Psoas muscle (tissue), 8 donors: Measurements from ENCODE around the gene KMT2A. TPM values are rescaled to one million over a fixed set of nuclear protein-coding genes. Genes with fewer than 3 reads are reported as not detected.

ENCODE experiments used
- ATAC-seq, 4 donors: fragments of 200-7000 bp; cut with Tn5 transposase; one replicate each; pipeline ENCODE4 v1.9.1; 2020; ENCODE audit warnings: moderate library complexity in 3 of 4, mild to moderate bottlenecking in 2 of 4
- DNase-seq, 2 donors: peaks; one replicate each; pipeline ENCODE4 v3.0.0-alpha.2; 2020
- H3K27ac ChIP-seq: fragments of 200-600 bp; one replicate; pipeline ENCODE4 v1.8.0; 2022
- H3K27me3 ChIP-seq, 3 donors: fragments of 200-600 bp in 1 of 3; one replicate each; pipeline versions ENCODE4 v1.6.1 to v1.8.0; 2013 to 2022; ENCODE audit warnings: low read length in 2 of 3, mild to moderate bottlenecking in 2 of 3, moderate library complexity in 1 of 3; ENCODE audit not compliant: insufficient read depth in 3 of 3
- H3K36me3 ChIP-seq, 2 donors: fragments of 200-600 bp in 1 of 2; one replicate each; pipeline versions ENCODE4 v1.6.1 to v1.8.0; 2013 to 2022; ENCODE audit warnings: low read depth in 1 of 2, mild to moderate bottlenecking in 1 of 2, moderate library complexity in 1 of 2; ENCODE audit not compliant: insufficient read depth in 1 of 2
- H3K4me1 ChIP-seq: fragments of 200-600 bp; one replicate; pipeline ENCODE4 v1.8.0; 2022
- H3K4me3 ChIP-seq: fragments of 200-600 bp; one replicate; pipeline ENCODE4 v1.8.0; 2022; ENCODE audit warnings: mild to moderate bottlenecking
- H3K9me3 ChIP-seq: fragments of 200-600 bp; one replicate; pipeline ENCODE4 v1.8.0; 2022
- CTCF ChIP-seq: fragments of 200-600 bp; IDR thresholded peaks from one replicate; pipeline ENCODE4 v1.8.0; 2022; ENCODE audit warnings: antibody characterized with exemption
- WGBS, 3 donors: extraction: QIAGEN DNeasy Blood & Tissue Kit; methylation state at CpG; one replicate each; pipeline versions ENCODE4 v1.1.6 to v1.1.7; 2013; 5-methylcytosine and 5-hydroxymethylcytosine counted together
- intact Hi-C, 2 donors: fragments of 100-400 bp; cut with DNase I; formaldehyde crosslinking; loops; one replicate each; pipeline versions ENCODE4 v1.11.0 to v1.14.2; 2022
- polyA plus RNA-seq, 3 donors: library from polyadenylated mRNA; stranded (reverse); fragments of 200-250 nt; gene quantifications; one replicate each; pipeline ENCODE4 v1.2.3, GENCODE V29; 2013
- total RNA-seq, 4 donors: library from RNA; stranded (reverse); fragmentation: NEBNext Ultra II Directional in 2 of 4; extraction: Animal tissue kit (Norgen Biotek cat#: 25700) in 2 of 4; gene quantifications; one replicate each; pipeline versions ENCODE4 v1.2.1 to v1.2.4, GENCODE V29; 2021 to 2023
- donor health status: healthy with polysubstance abuse.
- donor health status: DM: no; HTN: no; CAD: no; lungs with moderate emphysema.
- donor health status: Bipolar disorder and iron deficiency.
- donor health status: healthy.
- donor health status: DM: yes; HTN: yes; CAD: no.
- donor health status: DM: no; HTN: no; CAD: no.
- donor health status: DM: no; HTN: no; CAD: no.
- donor health status: DM: yes; HTN: yes; CAD: no.

The KMT2A gene
- total and polyA plus RNA-seq, 7 donors, result 3.1 to 27.3 (median 18.1) TPM

DNA sequence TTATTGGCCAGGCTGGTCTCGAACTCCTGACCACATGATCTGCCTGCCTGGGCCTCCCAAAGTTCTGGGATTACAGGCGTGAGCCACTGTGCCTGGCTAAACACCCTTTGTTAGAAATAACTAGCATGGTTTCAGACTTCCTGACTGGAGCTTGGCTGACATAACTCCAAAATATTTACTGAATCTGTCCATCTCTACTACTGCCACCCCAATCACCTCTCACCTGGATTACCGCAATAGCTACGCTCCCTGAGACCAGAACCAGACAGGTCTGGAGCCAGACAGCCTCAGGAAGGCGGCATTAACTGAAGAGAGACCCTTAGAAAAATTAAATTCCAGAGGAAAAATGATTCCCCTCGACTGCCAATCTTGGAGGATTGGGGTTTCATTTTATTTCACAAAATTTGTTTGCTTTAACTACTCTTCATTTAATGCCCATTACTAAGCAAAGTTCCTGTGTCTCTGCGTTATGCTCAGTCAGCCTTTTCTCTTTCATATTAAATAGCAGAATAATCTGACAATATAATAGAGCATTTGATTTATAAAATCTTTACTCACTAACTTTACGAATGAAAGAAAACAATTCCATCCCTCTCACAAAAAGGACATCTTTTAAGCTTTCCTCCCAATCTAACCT is 107.8 kb downstream of the KMT2A start:
- intact Hi-C loops, result no loop called here
- H3K27ac ChIP-seq, result no peak overlapping the region
- TF ChIP-seq CTCF, result no peak
- H3K27me3 ChIP-seq, result no peaks in the 10 kb centered on the region
- H3K4me3 ChIP-seq, result no peak overlapping the region
- no peak for ATAC-seq
- no peaks in the 10 kb centered on the region for H3K4me1 ChIP-seq
- no peak for DNase-seq
- H3K36me3 ChIP-seq, result peaks cover 0 to 66% of the 10 kb centered on the region in 2 donors
- 91 to 94% (median 92%) methylated on average over 8 of the region's 8 CpGs for WGBS, 3 donors
- H3K9me3 ChIP-seq, result no peaks in the 10 kb centered on the region

- DNase-seq (no peak), ATAC-seq (no peak)
- Histone ChIP-seq H3K4me3 (no peak overlapping the region), H3K9me3 (no peaks in the 10 kb centered on the region), H3K36me3 (peaks cover 0 to 71% of the 10 kb centered on the region in 2 donors), H3K27ac (no peak overlapping the region), H3K27me3 (no peaks in the 10 kb centered on the region), H3K4me1 (no peaks in the 10 kb centered on the region)
- 69 to 82% (median 72%) methylated on average over 3 of the region's 3 CpGs for WGBS, 3 donors
- intact Hi-C loops, result no loop called here
- no peak for TF ChIP-seq CTCF
Measured at GRCh38 chr11:118544647-118545010, 108.3 kb downstream of the KMT2A start.

- 75 to 91% (median 79%) methylated on average over 5 of the region's 5 CpGs for WGBS, 3 donors
- no peak for DNase-seq
- Histone ChIP-seq H3K27ac (no peak overlapping the region), H3K36me3 (peaks cover 0 to 80% of the 10 kb centered on the region in 2 donors), H3K27me3 (no peaks in the 10 kb centered on the region), H3K4me3 (no peak overlapping the region), H3K9me3 (no peaks in the 10 kb centered on the region), H3K4me1 (no peaks in the 10 kb centered on the region)
- no peak for ATAC-seq
- TF ChIP-seq CTCF, result no peak
- intact Hi-C loops, result no loop called here
Measured at GRCh38 chr11:118545533-118545932, 109.2 kb downstream of the KMT2A start.

DNA sequence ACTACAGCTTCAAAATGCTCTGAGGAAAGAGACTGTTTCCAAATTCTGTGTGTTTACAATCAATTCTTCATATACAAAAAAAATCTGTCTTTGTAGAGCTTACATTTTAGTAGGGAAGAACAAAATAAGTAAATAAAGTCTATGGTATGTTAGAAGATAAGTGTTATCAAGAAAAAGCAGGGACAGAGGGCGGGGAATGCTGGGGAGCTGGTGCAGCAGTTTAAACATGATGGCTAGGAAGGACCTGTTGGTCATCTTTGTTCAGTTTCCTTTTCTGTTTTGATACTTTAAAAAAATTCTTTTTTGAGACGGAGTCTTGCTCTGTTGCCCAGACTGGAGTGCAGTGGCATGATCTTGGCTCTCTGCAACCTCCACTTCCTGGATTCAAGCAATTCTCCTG is 110.8 kb downstream of the KMT2A start:
- peaks cover 7 to 87% of the 10 kb centered on the region in 2 donors for H3K36me3 ChIP-seq
- DNase-seq, result no peak
- H3K9me3 ChIP-seq, result no peaks in the 10 kb centered on the region
- TF ChIP-seq CTCF, result no peak
- no peak overlapping the region for H3K27ac ChIP-seq
- no peak for ATAC-seq
- H3K27me3 ChIP-seq, result no peaks in the 10 kb centered on the region
- WGBS, 3 donors, result 91 to 98% (median 97%) methylated on average over 2 of the region's 2 CpGs
- H3K4me1 ChIP-seq, result no peaks in the 10 kb centered on the region
- intact Hi-C loops, result no loop called here
- no peak overlapping the region for H3K4me3 ChIP-seq

GRCh38 chr11:118552341-118552740 is 116.0 kb downstream of the KMT2A start:
- no peaks in the 10 kb centered on the region for H3K4me1 ChIP-seq
- DNase-seq (no peak), ATAC-seq (no peak)
- peaks cover 15 to 92% of the 10 kb centered on the region in 2 donors for H3K36me3 ChIP-seq
- no peak overlapping the region for H3K4me3 ChIP-seq
- H3K9me3 ChIP-seq, result no peaks in the 10 kb centered on the region
- no peak overlapping the region for H3K27ac ChIP-seq
- TF ChIP-seq CTCF, result no peak
- 48 to 72% (median 55%) methylated on average over 4 of the region's 4 CpGs for WGBS, 3 donors
- intact Hi-C loops, result no loop called here
- H3K27me3 ChIP-seq, result no peaks in the 10 kb centered on the region
